Suppressor macrophage treated with lipopolysaccharide for 4 hours (primary cell): ENCODE data around the gene ATP2B3.

Experiments
- DNase-seq: peaks from one replicate; pipeline ENCODE4 v3.0.0-alpha.2; 2020

ATP2B3 gene

GRCh38 chrX:153517423-153517822 is at the start of gene ATP2B3:
Gene ATP2B3 (plus strand): TSS chrX:153517642. CDS start chrX:153536248, 18,606 bp downstream.
- DNase-seq = no peak

- no peak for DNase-seq
These were observed 49.3 kb upstream of the ATP2B3 start for GRCh38 chrX:153468008-153468580.

DNA sequence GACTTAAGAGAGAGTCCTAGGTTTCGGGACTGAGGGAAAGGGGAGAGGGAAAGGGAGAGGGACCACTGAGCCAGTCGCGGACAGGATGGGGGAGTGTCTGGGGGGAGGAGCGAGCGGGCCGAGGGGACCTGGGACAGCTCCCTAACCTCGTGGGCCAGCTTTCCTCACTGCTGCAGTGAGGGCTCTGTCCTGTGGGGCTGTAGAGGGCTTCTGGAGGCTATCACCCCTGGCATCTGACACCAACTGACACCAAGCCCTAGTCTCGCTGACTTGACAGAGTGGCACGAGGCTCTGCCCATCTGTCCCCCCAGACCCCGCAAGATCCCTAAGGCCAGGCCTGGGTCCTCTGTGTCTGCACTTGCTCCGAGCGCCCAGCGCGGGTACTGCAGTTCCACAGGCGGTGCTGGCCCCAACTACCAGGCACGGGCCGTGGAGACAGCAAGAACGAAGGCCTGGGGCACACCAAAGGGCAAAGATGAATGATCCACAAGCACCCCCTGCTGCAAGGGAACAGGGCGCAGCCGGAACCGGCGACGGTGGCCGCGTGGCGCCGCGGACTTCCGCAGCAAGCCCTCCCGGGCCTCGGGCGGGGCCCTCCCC is 47.5 kb upstream of the ATP2B3 start:
- peak; percentile 5 for DNase-seq

DNA sequence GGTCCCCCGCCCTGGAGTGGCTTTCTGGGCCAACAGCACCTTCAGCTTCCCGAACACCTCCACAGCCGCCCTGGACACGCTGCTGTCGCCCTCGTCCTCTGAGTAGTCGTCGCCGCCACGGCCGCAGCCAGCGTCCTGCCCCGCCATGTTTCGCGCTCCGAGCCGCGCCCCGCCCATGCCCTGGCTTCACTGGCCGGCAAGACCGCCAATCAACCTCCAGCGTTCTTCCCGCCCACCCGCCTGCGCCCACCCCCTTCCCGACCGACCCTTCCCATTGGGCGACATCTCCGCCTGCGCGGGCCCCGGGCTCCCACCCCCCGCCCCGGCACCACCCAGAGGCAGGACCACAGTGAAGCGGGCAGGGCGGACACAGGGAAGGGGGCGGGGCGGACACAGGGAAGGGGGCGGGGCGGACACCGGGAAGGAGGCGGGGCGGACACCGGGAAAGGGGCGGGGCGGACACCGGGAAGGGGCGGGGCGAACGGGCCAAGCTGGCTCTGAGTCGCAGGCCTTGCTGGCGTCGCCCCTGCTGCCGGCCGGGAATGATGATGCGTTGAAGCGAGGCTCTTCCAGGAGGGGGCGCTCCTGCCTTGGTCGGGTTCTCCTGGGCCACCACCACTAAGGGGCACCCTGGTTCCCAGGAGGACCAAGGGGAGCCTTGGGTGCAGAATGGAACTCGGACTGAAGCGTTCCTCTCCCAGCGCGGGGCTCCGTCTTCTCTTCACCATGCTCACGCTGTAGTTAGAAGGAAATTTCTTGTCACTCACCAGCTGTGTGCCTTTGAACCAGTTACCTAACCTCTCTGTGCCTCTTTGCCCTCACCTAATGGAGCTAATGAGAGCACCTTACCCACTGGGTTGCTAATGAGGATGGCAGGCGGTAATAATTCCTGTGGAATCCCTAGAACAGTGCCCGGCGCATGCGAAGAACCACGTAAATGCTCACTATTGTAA is 46.8 kb upstream of the ATP2B3 start, which contains the start of gene HAUS7:
HAUS7 (minus strand) TSS at position 166 of the 953 bp plus-strand sequence; CDS start at position 147, 19 bp downstream.
- DNase-seq = peak; percentile 90

DNA sequence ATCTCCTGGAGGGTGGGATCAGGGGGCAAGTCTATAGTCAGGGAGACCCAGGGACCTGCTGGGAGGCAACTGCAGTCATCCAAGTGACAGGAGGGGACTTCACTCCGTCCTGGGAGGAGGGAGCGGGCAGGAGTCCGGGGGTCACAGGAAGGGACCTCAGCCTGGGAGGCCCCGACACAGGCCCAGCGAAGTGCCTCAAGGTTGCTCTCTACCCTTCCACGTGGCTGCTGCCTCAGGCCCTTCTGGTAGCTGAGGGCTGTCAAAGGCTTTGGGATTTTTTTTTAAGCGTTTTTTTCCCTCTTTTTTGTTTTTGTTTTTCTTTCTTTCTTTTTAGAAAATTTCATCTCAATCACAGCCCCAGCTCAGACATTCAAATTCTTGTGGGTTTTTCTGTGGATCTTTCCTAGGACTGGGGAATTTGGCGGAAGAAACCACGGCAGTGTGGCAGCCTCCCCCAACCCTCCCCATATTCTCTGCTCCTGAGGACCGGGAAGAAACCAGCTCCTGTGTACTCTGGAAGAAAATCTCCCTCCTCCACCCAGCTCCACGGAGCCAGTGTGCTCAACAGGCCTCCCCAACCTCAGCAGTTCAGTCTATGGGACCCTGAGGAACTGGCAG is 45.7 kb upstream of the ATP2B3 start:
- DNase-seq = no peak

GRCh38 chrX:153473126-153473525 is 44.3 kb upstream of the ATP2B3 start:
- DNase-seq = no peak

- DNase-seq = no peak
These were observed 43.2 kb upstream of the ATP2B3 start for GRCh38 chrX:153474266-153474665.

GRCh38 chrX:153474718-153475117 is 42.7 kb upstream of the ATP2B3 start:
- DNase-seq = peak; percentile 12

DNA sequence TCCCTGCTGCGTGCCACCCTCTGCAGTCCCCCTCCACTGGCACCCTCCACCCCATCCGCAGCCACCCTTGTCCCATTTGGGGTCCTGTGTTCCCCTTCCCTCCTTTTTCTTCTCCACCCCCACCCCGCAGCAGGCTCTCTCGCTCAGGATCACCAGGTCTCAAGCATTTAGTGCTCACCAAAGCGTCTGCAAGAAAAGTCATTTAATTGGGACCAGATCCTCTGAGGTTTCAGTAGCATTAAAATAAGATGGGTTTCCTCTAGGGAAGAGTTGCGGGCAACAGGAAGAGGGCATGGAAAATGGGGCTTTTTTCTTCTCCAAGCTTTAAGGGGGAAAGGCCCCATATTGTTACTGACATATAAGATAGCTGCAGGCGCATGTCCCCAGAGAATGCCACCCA is 42.2 kb upstream of the ATP2B3 start:
- DNase-seq = no peak

DNA sequence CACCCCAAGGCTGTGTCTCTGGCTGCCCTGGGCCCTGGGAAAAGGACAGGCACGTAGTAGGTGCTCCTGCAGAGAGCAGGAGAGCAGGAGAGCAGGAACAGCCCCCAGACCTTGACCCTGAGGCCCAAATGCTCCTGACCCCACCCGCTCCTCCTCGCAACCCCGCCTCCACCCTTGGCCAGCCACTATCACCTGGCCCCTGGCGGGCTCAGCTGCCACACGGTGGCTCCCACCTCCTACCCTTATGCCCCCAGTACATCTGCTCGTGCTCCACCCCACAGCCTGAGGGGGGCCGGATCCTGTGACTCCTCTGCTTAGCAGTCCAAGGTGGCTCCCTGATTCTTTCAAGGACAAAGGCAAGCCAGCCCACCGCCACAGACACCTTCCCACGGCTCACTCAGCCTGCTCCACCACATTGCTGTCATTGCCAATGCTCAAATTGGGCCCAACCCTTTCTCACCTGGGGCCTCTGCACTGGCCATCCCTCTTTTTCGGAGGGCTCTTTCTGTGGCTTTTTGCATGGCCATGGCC is 41.6 kb upstream of the ATP2B3 start:
- DNase-seq = no peak

GRCh38 chrX:153476666-153477363 is 40.6 kb upstream of the ATP2B3 start:
- DNase-seq = no peak

GRCh38 chrX:153477364-153477857 is 40.0 kb upstream of the ATP2B3 start:
- no peak for DNase-seq

DNA sequence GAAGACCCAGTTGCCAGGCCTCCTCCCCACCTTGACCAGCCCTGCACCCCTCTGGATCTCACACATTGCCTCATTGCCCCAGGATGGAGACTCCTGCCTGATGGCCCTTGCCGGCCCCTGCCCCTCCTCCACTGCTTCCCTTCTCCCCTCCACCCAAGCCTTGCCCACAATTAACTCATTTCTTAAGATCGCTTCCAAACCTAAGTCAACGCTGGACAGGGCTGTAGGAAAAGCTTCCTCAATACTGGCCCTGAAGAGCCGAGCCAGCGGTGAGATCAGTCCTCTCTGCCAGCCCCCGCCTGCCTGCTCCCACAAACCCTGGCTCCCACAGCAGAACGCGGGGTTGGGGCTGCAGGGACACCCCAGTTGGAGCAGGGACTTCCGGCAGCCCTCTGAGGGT is 39.5 kb upstream of the ATP2B3 start:
- no peak for DNase-seq

DNA sequence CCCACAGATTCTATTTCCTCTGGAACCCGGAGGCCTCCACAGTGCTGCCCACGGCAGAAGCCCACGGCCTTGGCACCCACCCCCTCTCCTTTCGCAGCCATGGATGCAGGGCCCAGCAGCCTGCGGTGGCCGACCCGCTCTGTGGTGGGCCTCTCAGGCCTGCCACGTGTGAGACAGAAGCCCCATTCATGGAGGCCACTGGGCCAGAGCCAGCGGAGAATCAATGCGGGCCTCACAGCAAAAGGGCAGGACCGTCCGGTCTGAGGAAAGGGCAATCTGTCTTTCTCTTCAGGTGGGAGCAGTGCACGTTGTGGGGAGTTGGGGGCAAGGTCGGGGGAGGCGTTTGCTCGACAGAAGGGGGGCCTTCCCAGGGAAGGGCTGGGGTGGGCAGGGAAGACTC is 38.7 kb upstream of the ATP2B3 start:
- DNase-seq = no peak

DNA sequence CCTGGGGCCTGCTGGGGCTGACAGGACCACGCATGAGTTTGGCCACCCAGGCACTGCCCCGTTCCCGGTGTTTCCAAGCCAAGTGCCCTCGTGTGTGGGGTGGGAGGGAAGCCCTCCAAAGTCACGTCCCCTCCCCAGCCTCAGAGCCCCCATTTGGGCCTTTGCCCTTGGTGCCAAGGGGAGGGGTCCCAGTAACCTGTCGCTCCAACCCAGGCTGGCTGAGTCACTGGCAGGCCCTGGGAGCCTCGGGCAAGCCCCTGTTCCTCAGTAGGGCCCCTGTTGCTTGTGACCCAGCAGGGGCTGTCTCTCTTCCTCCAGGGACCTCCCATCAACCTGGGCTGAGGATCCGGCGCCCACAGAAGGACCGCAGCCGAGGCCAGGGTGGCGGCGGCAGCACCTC is 36.4 kb upstream of the ATP2B3 start:
- no peak for DNase-seq

- DNase-seq = no peak
These were observed 34.9 kb upstream of the ATP2B3 start for GRCh38 chrX:153482376-153483015.

DNA sequence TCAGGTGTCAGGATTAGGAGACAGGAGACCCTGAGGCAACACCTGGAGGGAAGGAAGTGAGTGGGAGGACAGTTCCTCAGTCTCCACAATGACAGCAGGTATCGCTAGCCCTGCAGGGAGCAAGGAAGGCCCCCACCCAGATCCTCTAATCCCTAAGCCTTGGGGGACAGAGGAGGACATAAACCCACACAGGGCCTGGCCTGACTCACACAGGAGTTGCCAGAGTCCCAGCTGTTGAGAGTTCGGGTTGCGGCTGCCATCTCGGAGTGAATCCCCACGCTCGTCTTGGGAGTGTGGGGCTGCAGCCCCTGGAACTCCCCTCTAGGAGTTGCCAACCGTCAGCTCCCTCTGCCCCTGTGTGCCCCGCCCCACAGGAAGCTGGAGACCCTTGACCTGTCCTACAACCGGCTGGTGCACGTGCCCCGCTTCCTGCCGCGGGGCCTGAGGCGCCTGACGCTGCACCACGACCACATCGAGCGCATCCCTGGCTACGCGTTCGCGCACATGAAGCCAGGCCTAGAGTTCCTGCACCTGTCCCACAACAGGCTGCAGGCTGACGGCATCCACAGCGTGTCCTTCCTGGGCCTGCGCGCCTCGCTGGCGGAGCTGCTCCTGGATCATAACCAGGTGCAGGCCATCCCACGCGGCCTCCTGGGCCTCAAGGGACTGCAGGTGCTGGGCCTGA is 31.9 kb upstream of the ATP2B3 start:
- DNase-seq = no peak

- DNase-seq = no peak
These were observed 31.3 kb upstream of the ATP2B3 start for GRCh38 chrX:153486171-153486570.

GRCh38 chrX:153487590-153488071 is 29.8 kb upstream of the ATP2B3 start:
- DNase-seq = no peak

DNA sequence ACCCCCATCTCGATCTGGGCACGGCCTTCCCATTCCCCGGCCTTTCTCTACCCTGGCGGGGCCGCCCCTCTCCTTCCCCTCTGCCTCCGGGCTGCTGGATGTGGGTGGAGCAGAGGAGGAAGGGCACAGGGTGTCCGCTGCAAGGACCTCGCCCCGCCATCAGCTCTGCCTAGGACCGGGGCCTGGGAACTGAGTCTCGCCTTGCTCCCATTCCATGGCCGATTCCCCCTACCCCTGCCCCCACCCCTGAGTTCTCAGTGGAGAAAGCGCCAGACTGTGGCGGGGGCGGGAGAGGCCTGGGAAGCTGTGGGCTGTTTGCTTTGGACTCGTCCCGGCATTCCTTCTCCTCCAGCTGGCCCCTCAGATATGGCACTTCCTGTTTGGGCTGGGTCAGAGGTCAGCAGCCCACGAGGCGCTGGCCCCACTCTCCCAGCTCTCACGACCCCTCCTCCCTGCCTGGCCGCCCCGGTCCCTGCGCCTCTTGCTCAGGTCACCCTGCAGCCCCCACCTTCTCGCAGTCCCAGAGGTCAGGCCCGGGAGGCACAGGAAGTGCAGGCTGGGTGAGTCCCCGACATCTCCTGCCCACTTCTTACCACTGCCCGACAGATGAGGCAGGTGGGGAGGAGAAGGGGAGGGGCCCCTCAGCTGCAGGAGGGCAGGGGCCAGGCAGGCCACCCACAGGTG is 29.1 kb upstream of the ATP2B3 start:
- no peak for DNase-seq
